Endothelial cell of umbilical vein (primary cell): Measurements from ENCODE around the gene CYP4F3.

ENCODE experiments used
- CTCF ChIP-seq, 2 donors: IDR thresholded peaks; 1 replicate in 1 of 2; 2 replicates in 1 of 2; pipeline ENCODE4 v1.5.1; 2011; ENCODE audit warnings: low read length in 2 of 2, mild to moderate bottlenecking in 2 of 2, moderate library complexity in 2 of 2, control low read depth in 1 of 2, inconsistent platforms in 1 of 2, low read depth in 1 of 2; ENCODE audit not compliant: insufficient read depth in 1 of 2; ENCODE audit errors: extremely low read depth in 1 of 2
- EZH2 ChIP-seq: IDR thresholded peaks from 2 replicates; pipeline ENCODE4 v1.6.1; 2012; ENCODE audit warnings: borderline replicate concordance, low read depth, mild to moderate bottlenecking, moderate library complexity, low read length, inconsistent platforms; ENCODE audit not compliant: severe bottlenecking
- GATA2 ChIP-seq: IDR thresholded peaks from 2 replicates; pipeline ENCODE4 v1.7.0; 2011; ENCODE audit warnings: low read depth, mild to moderate bottlenecking, moderate library complexity, mixed read lengths, low read length; ENCODE audit not compliant: insufficient read length, insufficient read depth
- JUN ChIP-seq: IDR thresholded peaks from 2 replicates; pipeline ENCODE4 v1.6.1; 2011; ENCODE audit warnings: borderline replicate concordance, low read depth; ENCODE audit not compliant: insufficient read length, insufficient read depth
- MYC ChIP-seq: IDR thresholded peaks from one replicate; pipeline ENCODE4 v1.6.1; 2011; ENCODE audit warnings: mild to moderate bottlenecking, low read depth, low read length
- POLR2A ChIP-seq: IDR thresholded peaks from 2 replicates; pipeline ENCODE4 v1.6.1; 2012; ENCODE audit warnings: low read depth, mild to moderate bottlenecking, control low read depth, low read length
- POLR2AphosphoS5 ChIP-seq: IDR thresholded peaks from 2 replicates; pipeline ENCODE4 v1.6.1; 2012; ENCODE audit warnings: low read depth, mild to moderate bottlenecking, control low read depth, low read length, moderate library complexity; ENCODE audit not compliant: insufficient read depth
- TF ChIP-seq, protein P1 (sequence below): IDR thresholded peaks from 2 replicates; pipeline ENCODE4 v1.6.1; 2011; ENCODE audit not compliant: insufficient read depth, insufficient read length

GRCh38 chr19:15702534-15702930, 61.8 kb downstream of the CYP4F3 start:
- TF ChIP-seq MYC (no peak), CTCF (IDR thresholded peaks at IDR 0.05; ENCODE audit: extremely low read depth in 1 of 2, insufficient read depth in 1 of 2, low read depth in 1 of 2, low read length in 2 of 2) (no peak), POLR2A (no peak), POLR2AphosphoS5 (no peak), GATA2 (no peak), EZH2 (no peak), JUN (no peak)
- TF ChIP-seq, protein P1, sequence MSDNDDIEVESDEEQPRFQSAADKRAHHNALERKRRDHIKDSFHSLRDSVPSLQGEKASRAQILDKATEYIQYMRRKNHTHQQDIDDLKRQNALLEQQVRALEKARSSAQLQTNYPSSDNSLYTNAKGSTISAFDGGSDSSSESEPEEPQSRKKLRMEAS = no peak
